H1 (cell line): Measurements from ENCODE around the gene S100A11. TPM values are rescaled to one million over a fixed set of nuclear protein-coding genes. Genes with fewer than 3 reads are reported as not detected.

Source experiments
- CTCF ChIA-PET: fragments of 300-600 bp; sonication (Branson Sonifier 250); formaldehyde crosslinking; loops from one replicate; lab custom pipeline; 2021; ENCODE audit not compliant: partially characterized antibody; lab: Charles Lee
- POLR2A ChIA-PET: fragments of 300-600 bp; sonication (Branson Sonifier 250); formaldehyde crosslinking; loops from one replicate; lab custom pipeline; 2021; ENCODE audit warnings: inconsistent platforms; ENCODE audit not compliant: partially characterized antibody; lab: Charles Lee
- DNase-seq, 2 experiments: peaks; one replicate each; pipeline versions ENCODE4 v3.0.0 to v3.0.0-alpha.2; 2010 to 2022; ENCODE audit warnings: low spot score in 2 of 2, low read depth in 1 of 2, mixed read lengths in 1 of 2
- FAIRE-seq: peaks from 2 replicates; lab custom pipeline; 2011; peaks lifted over from hg19 to GRCh38; lab: Jason Lieb, UNC
- H2AFZ ChIP-seq: 2 replicates; pipeline ENCODE4 v1.8.1; 2012; ENCODE audit warnings: low read length, inconsistent platforms
- H2AK5ac ChIP-seq: 2 replicates; pipeline ENCODE4 v1.6.1; 2013; ENCODE audit warnings: low read depth, low read length
- H2BK120ac ChIP-seq: replicated peaks from 2 replicates; pipeline ENCODE3; 2013; ENCODE audit warnings: low read depth, low read length, inconsistent platforms
- H2BK12ac ChIP-seq: 2 replicates; pipeline ENCODE4 v1.6.1; 2013; ENCODE audit warnings: low read depth, low read length
- H2BK15ac ChIP-seq: 2 replicates; pipeline ENCODE4 v1.6.1; 2013; ENCODE audit warnings: low read length
- H2BK20ac ChIP-seq: 2 replicates; pipeline ENCODE4 v1.6.1; 2013; ENCODE audit warnings: low read length
- H2BK5ac ChIP-seq: 2 replicates; pipeline ENCODE4 v1.6.1; 2013; ENCODE audit warnings: low read depth, low read length
- H3K14ac ChIP-seq: 2 replicates; pipeline ENCODE4 v1.6.1; 2013; ENCODE audit warnings: inconsistent platforms; ENCODE audit not compliant: insufficient read length
- H3K18ac ChIP-seq: 2 replicates; pipeline ENCODE4 v1.6.1; 2013; ENCODE audit warnings: low read length; ENCODE audit errors: extremely low read depth
- H3K23ac ChIP-seq: 2 replicates; pipeline ENCODE4 v1.6.1; 2013; ENCODE audit warnings: inconsistent platforms; ENCODE audit not compliant: insufficient read length
- H3K23me2 ChIP-seq: 2 replicates; pipeline ENCODE4 v1.6.1; 2013; ENCODE audit warnings: low read depth, low read length
- H3K27ac ChIP-seq: 2 replicates; pipeline ENCODE4 v1.6.1; 2011; ENCODE audit warnings: low read depth, low read length, inconsistent platforms
- H3K27me3 ChIP-seq, 4 experiments: replicated peaks in 1 of 4; 1 replicate in 1 of 4; 2 replicates in 3 of 4; pipeline versions ENCODE4 v1.6.1 to v1.8.1; 2011 to 2013; ENCODE audit warnings: low read length in 3 of 4, mild to moderate bottlenecking in 3 of 4, inconsistent platforms in 2 of 4, mixed read lengths in 2 of 4, moderate library complexity in 1 of 4; ENCODE audit not compliant: control insufficient read depth in 3 of 4, insufficient read depth in 3 of 4; ENCODE audit errors: extremely low read depth in 1 of 4
- H3K36me3 ChIP-seq, 4 experiments: 2 replicates each; pipeline versions ENCODE4 v1.6.1 to v1.8.1; 2011 to 2013; ENCODE audit warnings: mild to moderate bottlenecking in 4 of 4, low read length in 3 of 4, moderate library complexity in 2 of 4, control low read depth in 1 of 4, inconsistent platforms in 1 of 4; ENCODE audit not compliant: insufficient read depth in 4 of 4, control insufficient read depth in 2 of 4
- H3K4ac ChIP-seq: replicated peaks from 2 replicates; pipeline ENCODE3; 2013; ENCODE audit warnings: low read length, low read depth, mixed read lengths, inconsistent platforms; ENCODE audit not compliant: insufficient read length
- H3K4me1 ChIP-seq, 4 experiments: replicated peaks in 1 of 4; 1 replicate in 1 of 4; 2 replicates in 3 of 4; pipeline versions ENCODE4 v1.6.1 to v1.8.1; 2011 to 2013; ENCODE audit warnings: low read length in 3 of 4, inconsistent platforms in 2 of 4, mixed read lengths in 1 of 4; ENCODE audit not compliant: insufficient read depth in 4 of 4, control insufficient read depth in 3 of 4
- H3K4me2 ChIP-seq, 2 experiments: 2 replicates each; pipeline versions ENCODE4 v1.6.1 to v1.8.1; 2011 to 2013; ENCODE audit warnings: low read depth in 2 of 2, low read length in 2 of 2, control low read depth in 1 of 2, inconsistent platforms in 1 of 2, mild to moderate bottlenecking in 1 of 2; ENCODE audit not compliant: insufficient read depth in 1 of 2
- H3K4me3 ChIP-seq, 4 experiments: fragments of 200-600, 300-600 bp in 1 of 4; sonication (generic), shearing (Covaris generic), sonication (Bioruptor Twin) in 1 of 4; 2 replicates each; pipeline versions ENCODE4 v1.5.1 to v1.8.1; 2011 to 2016; ENCODE audit warnings: low read length in 4 of 4, low read depth in 3 of 4, control low read depth in 2 of 4, inconsistent platforms in 2 of 4, mild to moderate bottlenecking in 2 of 4, mixed read lengths in 1 of 4, moderate library complexity in 1 of 4; ENCODE audit not compliant: insufficient read depth in 2 of 4; ENCODE audit errors: extremely low read depth in 1 of 4
- H3K56ac ChIP-seq: replicated peaks from 2 replicates; pipeline ENCODE3; 2013; ENCODE audit warnings: low read depth, mild to moderate bottlenecking, mixed read lengths, low read length, inconsistent platforms; ENCODE audit not compliant: insufficient read length
- H3K79me1 ChIP-seq: 2 replicates; pipeline ENCODE4 v1.6.1; 2013; ENCODE audit warnings: low read depth, low read length, control low read depth
- H3K79me2 ChIP-seq, 2 experiments: 2 replicates each; pipeline versions ENCODE4 v1.6.1 to v1.8.1; 2012 to 2013; ENCODE audit warnings: low read length in 2 of 2, mild to moderate bottlenecking in 2 of 2, inconsistent platforms in 1 of 2; ENCODE audit not compliant: insufficient read depth in 2 of 2, control insufficient read depth in 1 of 2
- H3K9ac ChIP-seq, 4 experiments: replicated peaks in 1 of 4; 1 replicate in 1 of 4; 2 replicates in 3 of 4; pipeline versions ENCODE4 v1.6.1 to v1.8.1; 2011 to 2013; ENCODE audit warnings: low read depth in 3 of 4, low read length in 3 of 4, control low read depth in 2 of 4, mild to moderate bottlenecking in 2 of 4, moderate library complexity in 2 of 4, inconsistent platforms in 1 of 4; ENCODE audit errors: extremely low read depth in 1 of 4
- H3K9me3 ChIP-seq, 2 experiments: 2 replicates each; pipeline versions ENCODE4 v1.6.1 to v1.8.1; 2012 to 2013; ENCODE audit warnings: mild to moderate bottlenecking in 2 of 2, moderate library complexity in 2 of 2, control low read depth in 1 of 2, inconsistent platforms in 1 of 2, low read depth in 1 of 2, low read length in 1 of 2, mixed read lengths in 1 of 2; ENCODE audit not compliant: insufficient read depth in 2 of 2
- H4K20me1 ChIP-seq, 2 experiments: replicated peaks in 1 of 2; 2 replicates each; pipeline versions ENCODE3 to v1.8.1; 2011 to 2013; ENCODE audit warnings: inconsistent platforms in 2 of 2, low read length in 2 of 2, mild to moderate bottlenecking in 1 of 2; ENCODE audit not compliant: insufficient read depth in 2 of 2, control insufficient read depth in 1 of 2
- H4K5ac ChIP-seq: 2 replicates; pipeline ENCODE4 v1.6.1; 2013; ENCODE audit warnings: low read length, low read depth, mixed read lengths, inconsistent platforms; ENCODE audit not compliant: insufficient read length
- H4K8ac ChIP-seq: 2 replicates; pipeline ENCODE4 v1.8.0; 2013; ENCODE audit warnings: mild to moderate bottlenecking, moderate library complexity, low read length, inconsistent platforms; ENCODE audit not compliant: insufficient read depth; ENCODE audit errors: extremely low read depth
- H4K91ac ChIP-seq: replicated peaks from 2 replicates; pipeline ENCODE3; 2013; ENCODE audit warnings: low read length, mixed read lengths, inconsistent platforms; ENCODE audit not compliant: insufficient read length
- SRF ChIP-seq: IDR thresholded peaks from 2 replicates; pipeline ENCODE4 v1.6.1; 2011; ENCODE audit warnings: mild to moderate bottlenecking, low read depth, low read length, moderate library complexity
- WGBS, 2 experiments: shearing (Covaris generic) in 1 of 2; methylation state at CpG; one replicate each; pipeline versions ENCODE4 v1.1.6 to v1.1.7; 2013 to 2015; ENCODE audit warnings: low lambda C conversion rate in 2 of 2, mixed read lengths in 2 of 2, inconsistent platforms in 1 of 2, low coverage in 1 of 2, missing lambda C conversion rate in 1 of 2; ENCODE audit not compliant: insufficient replicate concordance in 2 of 2, insufficient coverage in 1 of 2, insufficient read length in 1 of 2; ENCODE audit errors: extremely low coverage in 1 of 2, missing lambda C conversion rate in 1 of 2; 5-methylcytosine and 5-hydroxymethylcytosine counted together
- polyA plus RNA-seq, 7 experiments: library from polyadenylated mRNA; depleted of rRNA in 3 of 7; stranded (reverse) in 5 of 7; unstranded in 2 of 7; fragments of >200 nt in 5 of 7; fragments of 200-250 nt in 2 of 7; gene quantifications; 1 replicate in 5 of 7; 2 replicates in 1 of 7; 4 replicates in 1 of 7; pipeline versions ENCODE4 v1.2.1 to v1.2.3, GENCODE V29; 2011 to 2013; ENCODE audit warnings: missing spikeins in 2 of 7, mixed read lengths in 2 of 7
- total RNA-seq: library from RNA; stranded (reverse); fragmentation: NEBNext Ultra II Directional; extraction: Animal tissue kit (Norgen Biotek cat#: 25700); gene quantifications from 2 replicates; pipeline ENCODE4 v1.2.1, GENCODE V29; 2021

Gene S100A11
- total and polyA plus RNA-seq, 2 of the 8 experiments (the other 6 are each of a cell fraction or from before 2014, with no cell fraction given), result 120 to 343 TPM

DNA sequence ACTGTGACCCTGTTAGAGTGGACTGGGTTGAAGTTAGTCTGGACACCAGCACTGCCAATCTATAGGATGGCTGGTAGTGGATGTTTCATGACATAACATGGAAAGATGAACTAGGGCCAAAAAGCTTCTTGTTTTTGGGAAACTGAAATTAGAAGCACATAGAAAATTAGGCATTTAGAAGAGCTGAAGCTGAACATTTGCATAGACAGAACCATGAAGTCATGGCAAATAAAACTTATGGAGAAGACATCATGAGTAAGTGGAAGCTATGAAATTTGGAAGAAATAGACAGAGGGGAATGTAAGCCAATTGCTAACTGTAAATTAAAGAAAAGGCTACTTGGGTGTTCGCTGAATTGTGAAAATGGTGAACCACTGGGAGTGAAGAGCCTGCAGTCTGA, 2.7 kb upstream of the S100A11 start:
- POLR2A ChIA-PET, result no interaction called here
- Histone ChIP-seq H2BK5ac (no peak overlapping the region), H3K79me1 (no peaks in the 10 kb centered on the region), H2AK5ac (no peak overlapping the region), H2BK120ac (no peak overlapping the region), H2BK20ac (no peak overlapping the region), H3K4me2 (no peak overlapping the region), H3K27me3 (peaks cover 0 to 6% (median 0%) of the 10 kb centered on the region in 4 experiments; a peak in 4 of 7 replicates), H4K20me1 (no peaks in the 10 kb centered on the region), H3K56ac (no peak overlapping the region), H3K36me3 (no peaks in the 10 kb centered on the region), H3K9ac (no peak overlapping the region), H3K23me2 (peaks cover 6% of the 10 kb centered on the region; the same call in 1 of the 2 replicates), H3K18ac (no peak overlapping the region), H4K91ac (no peak overlapping the region), H3K4me1 (peaks cover 5 to 14% (median 8%) of the 10 kb centered on the region in 4 experiments), H2AFZ (no peak overlapping the region), H2BK12ac (no peak overlapping the region), H3K27ac (no peak overlapping the region), H4K5ac (no peak overlapping the region), H3K79me2 (no peaks in the 10 kb centered on the region), H2BK15ac (no peak overlapping the region), H4K8ac (no peak overlapping the region), H3K4me3 (no peak overlapping the region), H3K4ac (no peak overlapping the region), H3K14ac (no peak overlapping the region), H3K23ac (no peak overlapping the region), H3K9me3 (no peaks in the 10 kb centered on the region)
- CTCF ChIA-PET, result interaction anchor here (0.7 to 3.7 kb wide), 7 partner anchors 8 to 72 kb away, joined by 3 to 13 read pairs (median 5); no protein-coding TSS in a partner anchor
- DNase-seq, result no peak
- 94% methylated on average over 1 of the region's 1 CpG; no CpG with 5 or more reads in 1 of the 2 experiments for WGBS, 2 experiments
- no peak for FAIRE-seq
- TF ChIP-seq SRF, result no peak
